HG02852 (cell line): ENCODE data around the gene CNGA3.

Experiments used
- ATAC-seq: cut with Tn5 transposase; IDR thresholded peaks from one replicate; pipeline ENCODE4 v1.9.1; 2021; ENCODE audit warnings: mild to moderate bottlenecking, moderate library complexity; ENCODE audit not compliant: unreplicated experiment

Gene CNGA3

DNA sequence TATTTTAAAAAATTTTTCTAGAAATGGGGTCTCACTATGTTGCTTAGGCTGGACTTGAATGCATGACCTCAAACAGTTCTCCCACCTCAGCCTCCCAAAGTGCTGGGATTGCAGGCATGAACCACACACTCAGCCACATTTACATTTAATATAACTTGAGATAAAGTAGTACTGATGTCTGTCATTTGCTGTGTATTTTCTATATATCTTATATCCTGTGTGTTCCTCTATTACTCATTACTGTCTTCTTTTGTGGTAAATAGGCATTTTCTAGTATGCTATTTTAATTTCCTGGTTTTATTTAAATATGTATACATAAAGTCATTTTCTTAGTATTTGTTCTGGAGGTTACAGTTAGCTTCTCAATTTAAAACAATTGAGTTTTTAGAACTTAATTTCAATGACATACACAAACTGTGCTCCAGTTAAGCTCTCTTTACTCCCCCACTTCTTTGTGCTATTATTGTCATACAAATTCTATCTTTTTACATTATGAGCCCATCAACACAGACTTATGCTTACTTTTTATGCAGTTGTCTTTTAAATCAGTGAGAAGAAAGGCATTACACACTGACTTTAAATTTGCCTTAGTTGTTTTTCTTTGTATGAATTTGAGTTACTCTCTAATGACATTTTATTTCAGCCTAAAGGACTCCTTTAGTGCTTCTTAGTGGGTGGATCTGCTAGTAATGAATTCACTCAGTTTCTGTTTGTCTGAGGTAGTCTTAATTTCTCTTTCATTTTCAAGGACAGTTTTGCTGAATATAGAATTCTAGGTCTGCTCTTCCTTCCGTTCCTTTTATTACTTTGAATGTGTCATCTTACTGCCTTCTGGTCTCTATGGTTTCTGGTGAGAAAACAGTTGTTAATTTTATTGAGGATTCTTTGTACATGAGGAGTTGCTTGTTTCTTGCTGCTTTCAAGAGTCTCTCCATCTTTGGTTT, 92.2 kb downstream of the CNGA3 start:
- peak; percentile 76 for ATAC-seq

DNA sequence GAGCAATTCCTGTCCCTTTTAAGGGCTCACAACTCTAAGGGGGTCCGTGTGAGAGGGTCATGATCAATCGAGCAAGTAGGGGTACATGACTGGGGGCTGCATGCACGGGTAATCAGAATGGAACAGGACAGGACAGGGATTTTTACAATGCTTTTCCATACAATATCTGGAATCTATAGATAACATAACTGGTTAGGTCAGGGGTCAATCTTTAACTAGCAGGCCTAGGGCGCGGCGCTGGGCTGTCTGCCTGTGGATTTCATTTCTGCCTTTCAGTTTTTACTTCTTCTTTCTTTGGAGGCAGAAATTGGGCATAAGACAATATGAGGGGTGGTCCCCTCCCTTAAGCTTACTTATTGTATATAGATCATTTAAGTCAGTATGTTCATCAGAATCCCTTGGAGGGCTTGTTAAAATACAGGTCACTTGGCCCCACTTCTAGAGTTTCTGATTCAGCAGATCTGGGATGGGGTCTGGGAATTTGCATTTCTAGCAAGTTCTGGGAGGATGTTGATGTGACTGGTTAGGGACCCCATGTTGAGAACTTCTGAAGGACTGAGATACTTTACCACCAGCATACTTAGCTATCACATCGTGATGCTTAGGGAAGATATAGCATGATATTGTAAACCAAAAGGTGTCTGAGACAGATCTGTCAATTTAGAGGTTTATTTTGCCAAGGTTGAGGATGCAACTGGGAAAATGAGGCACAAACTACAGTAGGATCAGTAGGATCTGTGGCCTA, 95.6 kb downstream of the CNGA3 start:
- no peak for ATAC-seq

DNA sequence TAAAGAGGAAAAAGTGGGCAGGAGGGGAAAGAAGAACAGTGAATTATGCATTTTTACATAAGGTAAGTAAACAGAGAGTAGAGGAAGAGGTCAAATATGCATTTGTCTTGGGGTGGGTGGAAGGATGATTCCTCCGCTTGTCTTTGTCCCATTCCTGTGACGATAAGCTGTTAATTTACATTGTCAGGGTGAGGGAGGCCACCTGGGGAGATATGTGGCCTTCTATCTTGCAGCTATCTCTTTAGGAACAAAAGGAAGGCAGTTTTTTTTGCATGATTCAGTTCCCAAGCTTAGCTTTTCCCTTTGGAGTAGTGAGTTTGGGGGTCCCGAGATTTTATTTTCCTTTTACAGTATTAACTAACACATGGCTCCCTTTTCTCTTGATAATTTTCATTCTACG, 96.2 kb downstream of the CNGA3 start:
- no peak for ATAC-seq

GRCh38 chr2:98444436-98445176, 98.3 kb downstream of the CNGA3 start, which contains the start of gene INPP4A:
Gene INPP4A, plus strand, starts transcription at chr2:98444858. Its CDS starts 75,191 bp downstream, at chr2:98520049.
- peak; percentile 75 for ATAC-seq

DNA sequence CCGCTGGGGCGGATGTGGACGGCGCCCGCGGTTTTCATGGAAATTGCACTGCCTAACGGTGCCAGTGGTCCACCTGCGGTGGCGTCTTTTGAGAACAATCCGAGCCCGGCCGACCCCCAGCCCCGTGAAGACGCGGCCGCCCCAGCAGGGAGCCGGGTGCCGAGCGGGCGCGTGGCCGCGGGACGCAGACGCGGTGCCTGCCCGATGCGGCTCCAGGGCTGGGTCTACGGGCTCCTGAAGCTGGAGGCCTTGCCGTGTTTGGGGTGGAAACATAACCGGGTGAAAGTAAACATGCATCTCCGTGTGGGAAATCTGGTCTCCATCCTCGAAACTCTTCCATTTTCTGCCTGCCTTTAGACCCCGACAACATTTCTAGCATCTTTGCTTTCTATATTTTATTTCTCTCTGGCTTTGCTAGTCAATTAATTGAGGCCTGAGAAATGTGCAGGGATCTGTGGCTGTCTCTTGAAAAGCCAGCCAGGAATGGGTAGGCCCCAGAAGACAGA, 99.0 kb downstream of the CNGA3 start:
- ATAC-seq: peak; percentile 28

DNA sequence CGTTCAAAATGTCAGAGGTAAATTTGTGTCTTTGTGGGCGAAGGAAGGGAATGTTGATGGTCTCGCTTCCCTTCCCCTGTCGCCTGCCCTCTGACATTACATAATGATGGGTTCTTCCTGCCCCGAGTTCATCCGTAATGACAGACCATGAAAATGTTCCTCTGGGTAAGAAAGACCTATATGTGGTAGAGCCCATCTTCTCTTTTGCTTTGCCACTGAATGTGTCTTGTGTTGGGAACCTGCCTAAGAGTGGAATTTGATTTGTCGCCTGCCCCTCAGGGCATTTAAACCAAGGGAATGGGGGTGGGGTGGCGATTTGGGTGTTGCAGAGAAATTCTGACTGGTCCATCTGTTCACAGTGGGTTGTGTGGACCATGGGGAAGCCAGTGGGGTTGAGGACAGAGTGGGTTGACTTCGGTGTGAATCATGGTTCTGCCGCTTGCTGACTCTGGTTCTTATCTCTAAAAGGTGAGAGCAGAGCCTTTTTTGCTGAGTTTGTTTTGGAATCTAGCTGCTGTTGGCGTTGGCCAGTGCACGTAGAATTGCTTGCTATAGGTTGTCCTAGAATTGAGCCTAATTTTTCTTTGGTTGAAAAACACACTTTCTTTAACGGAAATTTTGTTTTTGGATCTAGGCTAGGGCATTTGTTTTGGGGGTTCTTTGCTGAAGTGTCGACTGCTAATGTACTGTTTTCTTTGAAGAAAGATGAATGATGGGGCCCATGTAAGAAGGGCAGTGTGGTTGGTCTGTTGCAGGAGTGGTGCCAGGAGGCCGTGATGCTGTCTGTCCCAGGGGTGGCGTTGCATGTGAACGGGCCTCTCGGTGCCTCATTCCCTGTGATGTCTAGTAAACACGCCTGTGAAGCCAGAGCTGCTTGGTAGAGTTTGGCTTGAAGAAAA, 99.7 kb downstream of the CNGA3 start:
- no peak for ATAC-seq

- no peak for ATAC-seq
Observed at GRCh38 chr2:98446850-98447249, 100.6 kb downstream of the CNGA3 start.
